ENCODE results near the gene RFTN1. TPM values are rescaled to one million over a fixed set of nuclear protein-coding genes. Genes with fewer than 3 reads are reported as not detected.

The RFTN1 gene
- total RNA-seq, 6 experiments from 2014 or later, result 15.1 to 36.0 (median 19.8) TPM

GRCh38 chr3:16305111-16305541, 208.4 kb downstream of the RFTN1 start:
- DNase-seq, result peak; percentile 85 to 91 (median 85)
- intact Hi-C loops (cut with DNase I), result no loop called here
- Histone ChIP-seq H3K27ac (peak overlapping the region in 1 of 3 donors; percentile 25), H3K27me3 (no peaks in the 10 kb centered on the region), H3K9me3 (no peaks in the 10 kb centered on the region), H3K36me3 (peaks cover 0 to 13% (median 4%) of the 10 kb centered on the region in 4 donors), H3K4me1 (peaks cover 0 to 27% (median 10%) of the 10 kb centered on the region in 4 donors), H3K4me3 (no peak overlapping the region)
- no peak for TF ChIP-seq POLR2A (IDR thresholded peaks at IDR 0.05)
- TF ChIP-seq, protein P1, sequence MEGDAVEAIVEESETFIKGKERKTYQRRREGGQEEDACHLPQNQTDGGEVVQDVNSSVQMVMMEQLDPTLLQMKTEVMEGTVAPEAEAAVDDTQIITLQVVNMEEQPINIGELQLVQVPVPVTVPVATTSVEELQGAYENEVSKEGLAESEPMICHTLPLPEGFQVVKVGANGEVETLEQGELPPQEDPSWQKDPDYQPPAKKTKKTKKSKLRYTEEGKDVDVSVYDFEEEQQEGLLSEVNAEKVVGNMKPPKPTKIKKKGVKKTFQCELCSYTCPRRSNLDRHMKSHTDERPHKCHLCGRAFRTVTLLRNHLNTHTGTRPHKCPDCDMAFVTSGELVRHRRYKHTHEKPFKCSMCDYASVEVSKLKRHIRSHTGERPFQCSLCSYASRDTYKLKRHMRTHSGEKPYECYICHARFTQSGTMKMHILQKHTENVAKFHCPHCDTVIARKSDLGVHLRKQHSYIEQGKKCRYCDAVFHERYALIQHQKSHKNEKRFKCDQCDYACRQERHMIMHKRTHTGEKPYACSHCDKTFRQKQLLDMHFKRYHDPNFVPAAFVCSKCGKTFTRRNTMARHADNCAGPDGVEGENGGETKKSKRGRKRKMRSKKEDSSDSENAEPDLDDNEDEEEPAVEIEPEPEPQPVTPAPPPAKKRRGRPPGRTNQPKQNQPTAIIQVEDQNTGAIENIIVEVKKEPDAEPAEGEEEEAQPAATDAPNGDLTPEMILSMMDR (IDR thresholded peaks at IDR 0.05), result no peak
- peak; percentile 97 to 99 (median 97) for ATAC-seq
- WGBS (ENCODE audit: insufficient coverage, low coverage, low lambda C conversion rate, missing lambda C conversion rate), result 31% methylated on average over 4 of the region's 7 CpGs

GRCh38 chr3:16304061-16305010, 209.2 kb downstream of the RFTN1 start:
- WGBS (ENCODE audit: insufficient coverage, low coverage, low lambda C conversion rate, missing lambda C conversion rate), result 48% methylated on average over 2 of the region's 2 CpGs
- no peaks in the 10 kb centered on the region for H3K9me3 ChIP-seq
- DNase-seq, result no peak
- TF ChIP-seq POLR2A (IDR thresholded peaks at IDR 0.05), result no peak
- TF ChIP-seq, protein P1 (IDR thresholded peaks at IDR 0.05), result no peak
- no peaks in the 10 kb centered on the region for H3K27me3 ChIP-seq
- peak in 1 of 4 donors; percentile 24 for ATAC-seq
- H3K27ac ChIP-seq, result no peak overlapping the region
- peaks cover 0 to 27% (median 10%) of the 10 kb centered on the region in 4 donors for H3K4me1 ChIP-seq
- peaks cover 0 to 13% (median 4%) of the 10 kb centered on the region in 4 donors for H3K36me3 ChIP-seq
- intact Hi-C loops (cut with DNase I), result no loop called here
- no peak overlapping the region for H3K4me3 ChIP-seq

GRCh38 chr3:16303037-16303575, 210.4 kb downstream of the RFTN1 start:
- TF ChIP-seq POLR2A (IDR thresholded peaks at IDR 0.05), result no peak
- TF ChIP-seq, protein P1 (IDR thresholded peaks at IDR 0.05), result no peak
- DNase-seq (no peak), ATAC-seq (no peak)
- intact Hi-C loops (cut with DNase I), result no loop called here
- Histone ChIP-seq H3K36me3 (peaks cover 0 to 13% (median 4%) of the 10 kb centered on the region in 4 donors), H3K27me3 (no peaks in the 10 kb centered on the region), H3K4me1 (peaks cover 0 to 27% (median 10%) of the 10 kb centered on the region in 4 donors), H3K27ac (no peak overlapping the region), H3K4me3 (no peak overlapping the region), H3K9me3 (no peaks in the 10 kb centered on the region)
- WGBS (ENCODE audit: insufficient coverage, low coverage, low lambda C conversion rate, missing lambda C conversion rate), result 51% methylated on average over 2 of the region's 2 CpGs

DNA sequence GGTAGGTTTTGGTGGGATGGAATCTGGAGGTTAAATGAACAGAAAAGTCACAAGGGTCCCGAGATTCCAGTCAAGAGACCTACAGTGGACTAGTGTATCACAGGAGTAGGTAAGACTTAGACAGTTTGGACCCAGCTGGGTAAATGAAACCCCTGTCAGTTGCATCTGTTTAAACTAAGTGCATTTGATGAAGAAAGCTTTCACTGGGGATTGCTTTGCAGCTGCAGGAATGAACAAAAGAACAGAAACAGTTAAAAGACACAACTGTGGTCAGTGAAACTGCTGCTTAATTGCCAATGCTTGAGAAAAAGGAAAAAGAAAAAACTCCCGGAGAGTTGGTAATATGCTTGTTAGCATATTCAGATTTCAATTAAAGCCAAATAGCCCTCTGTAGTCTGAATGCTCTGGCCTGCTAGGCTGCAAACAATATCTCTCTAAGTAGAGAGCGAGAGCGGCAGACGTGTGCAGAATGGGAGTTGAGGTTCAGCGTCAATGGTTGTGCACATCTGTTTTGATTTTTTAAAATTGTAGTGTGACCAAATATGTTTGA, 211.3 kb downstream of the RFTN1 start:
- H3K27ac ChIP-seq, result no peak overlapping the region
- no peak for DNase-seq
- H3K27me3 ChIP-seq, result no peaks in the 10 kb centered on the region
- peaks cover 0 to 27% (median 10%) of the 10 kb centered on the region in 4 donors for H3K4me1 ChIP-seq
- H3K4me3 ChIP-seq, result no peak overlapping the region
- TF ChIP-seq POLR2A (IDR thresholded peaks at IDR 0.05), result no peak
- TF ChIP-seq, protein P1 (IDR thresholded peaks at IDR 0.05), result no peak
- ATAC-seq, result no peak
- 85% methylated on average over 6 of the region's 6 CpGs for WGBS (ENCODE audit: insufficient coverage, low coverage, low lambda C conversion rate, missing lambda C conversion rate)
- no peaks in the 10 kb centered on the region for H3K9me3 ChIP-seq
- intact Hi-C loops (cut with DNase I), result no loop called here
- H3K36me3 ChIP-seq, result peaks cover 0 to 13% (median 3%) of the 10 kb centered on the region in 4 donors
